SK-MEL-5 (cell line): ENCODE results near the gene DCN. TPM values are rescaled to one million over a fixed set of nuclear protein-coding genes. Genes with fewer than 3 reads are reported as not detected.

ENCODE experiments used
- DNase-seq: peaks from one replicate; pipeline ENCODE4 v3.0.0-alpha.2; 2016; ENCODE audit warnings: low read depth, low spot score
- in situ Hi-C: cut with HindIII; loops from 2 replicates; pipeline ENCODE4 v1.10.0; 2016; ENCODE audit warnings: low sequenced_read_pairs, high pct_unique_total_duplicates, low pct_unique_long_range_greater_than_20kb
- small RNA-seq, 2 experiments: library from RNA; depleted of rRNA; stranded (forward); fragments of <200 nt; gene quantifications; one replicate each; pipeline ENCODE3, GENCODE V24; 2014
- total RNA-seq: library from RNA; depleted of rRNA; stranded (reverse); fragments of >200 nt; shearing (Covaris generic); gene quantifications from 2 replicates; pipeline ENCODE4 v1.2.3, GENCODE V29; 2014; rRNA removed

Gene DCN
- total RNA-seq, 1 experiment from 2014 or later, result 40.0 TPM

DNA sequence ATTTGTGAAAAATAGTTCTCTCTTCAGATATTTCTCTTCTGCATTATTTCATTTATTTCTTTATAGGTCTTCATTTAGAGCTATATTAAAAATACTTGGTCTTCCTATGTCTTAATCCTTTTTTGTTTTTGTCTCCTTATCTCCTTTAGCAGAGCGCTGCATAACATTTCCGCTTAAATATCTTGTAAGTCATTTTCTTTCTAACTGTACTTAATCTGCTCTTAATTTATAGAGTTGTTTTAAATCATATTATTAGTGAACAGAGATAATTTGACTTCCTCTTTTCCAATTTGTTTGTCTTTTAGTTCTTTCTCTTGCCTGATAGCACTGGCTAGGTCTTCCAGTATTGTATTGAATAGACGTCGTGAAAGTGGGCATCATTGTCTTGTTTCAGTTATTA is 89.3 kb downstream of the DCN start:
- no peak for DNase-seq
- in situ Hi-C loops, result no loop called here

DNA sequence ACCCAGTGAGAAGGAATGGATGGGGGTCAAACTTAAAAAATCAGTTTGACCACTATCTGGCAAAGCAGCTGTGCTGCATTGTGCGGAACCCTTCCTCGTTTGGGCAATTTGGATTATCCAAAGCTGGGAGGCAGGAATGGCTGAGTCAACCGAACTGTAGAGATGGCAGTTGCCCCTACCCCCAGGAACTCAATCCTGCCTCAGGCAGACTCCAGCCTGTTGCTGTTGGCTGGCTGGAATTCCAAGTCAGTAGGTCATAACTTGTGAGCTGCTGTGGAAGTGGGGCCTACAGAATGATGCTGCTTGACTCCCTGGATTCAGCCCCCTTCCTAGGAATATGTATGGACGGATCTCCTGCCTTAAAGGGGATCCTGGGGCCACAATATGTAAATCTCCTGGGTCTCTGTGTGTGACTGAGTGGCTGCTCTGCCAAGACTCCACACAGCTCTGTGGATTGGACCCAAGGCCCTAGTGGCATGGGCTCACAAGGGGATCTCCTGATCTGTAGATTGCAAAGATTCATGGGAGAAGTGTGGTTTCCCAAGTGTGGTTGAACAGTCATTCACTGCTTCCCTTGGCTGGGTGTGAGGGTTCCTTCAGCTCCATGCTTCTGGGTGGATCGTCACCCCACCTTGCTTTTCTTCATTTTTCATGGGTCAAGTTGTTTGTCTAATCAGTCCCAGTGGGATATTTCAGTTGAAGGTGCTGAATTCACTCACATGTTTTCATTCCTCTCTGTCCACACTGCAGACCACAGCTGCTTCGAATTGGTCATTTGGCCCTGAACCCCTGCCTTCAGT is 90.5 kb downstream of the DCN start:
- in situ Hi-C loops, result no loop called here
- DNase-seq, result no peak

Small RNAs within 50 kb of the gene (small RNA-seq; reads per million reads assigned to genes)
- gene AC007115.1, result 0 reads per million in 2 experiments

Other genes with a start within 250 kb of the DCN start
- gene CCER1, start 227.6 kb downstream of the DCN start, total RNA-seq, result not detected in 2 replicates
- 0.87 and 1.0 TPM in 2 replicates for gene EPYC, start 177.8 kb downstream of the DCN start, total RNA-seq
- not detected in 2 replicates for gene KERA, start 124.8 kb downstream of the DCN start, total RNA-seq
- gene LUM, start 71.3 kb downstream of the DCN start, total RNA-seq, result 873 and 905 TPM in 2 replicates